Omental fat pad (tissue), 4 donors: Measurements from ENCODE around the gene ACTR3C. TPM values are rescaled to one million over a fixed set of nuclear protein-coding genes. Genes with fewer than 3 reads are reported as not detected.

Experiments
- ATAC-seq: fragments of 150-250 bp; one replicate; pipeline ENCODE4 v1.9.1; 2016; ENCODE audit warnings: mild to moderate bottlenecking, moderate library complexity; ENCODE audit not compliant: low FRiP score
- DNase-seq: peaks from one replicate; pipeline ENCODE4 v3.0.0-alpha.2; 2019; ENCODE audit warnings: low spot score
- CTCF ChIP-seq, 3 donors: fragments of 450-650 bp; IDR thresholded peaks; one replicate each; pipeline ENCODE4 v1.5.1; 2016 to 2017; ENCODE audit warnings: antibody characterized with exemption in 3 of 3, mild to moderate bottlenecking in 3 of 3, moderate library complexity in 2 of 3
- total RNA-seq, 4 donors: library from RNA; depleted of rRNA; stranded (reverse); fragments of >200 nt; gene quantifications; one replicate each; pipeline ENCODE4 v1.1.0, GENCODE V29; 2016

The ACTR3C gene
- total RNA-seq, 4 donors from 2014 or later, result 1.1 to 12.9 (median 4.9) TPM

GRCh38 chr7:150368884-150369747, 45.8 kb upstream of the ACTR3C start:
- ATAC-seq, result peak; percentile 58
- no peak for TF ChIP-seq CTCF (IDR thresholded peaks at IDR 0.05)

DNA sequence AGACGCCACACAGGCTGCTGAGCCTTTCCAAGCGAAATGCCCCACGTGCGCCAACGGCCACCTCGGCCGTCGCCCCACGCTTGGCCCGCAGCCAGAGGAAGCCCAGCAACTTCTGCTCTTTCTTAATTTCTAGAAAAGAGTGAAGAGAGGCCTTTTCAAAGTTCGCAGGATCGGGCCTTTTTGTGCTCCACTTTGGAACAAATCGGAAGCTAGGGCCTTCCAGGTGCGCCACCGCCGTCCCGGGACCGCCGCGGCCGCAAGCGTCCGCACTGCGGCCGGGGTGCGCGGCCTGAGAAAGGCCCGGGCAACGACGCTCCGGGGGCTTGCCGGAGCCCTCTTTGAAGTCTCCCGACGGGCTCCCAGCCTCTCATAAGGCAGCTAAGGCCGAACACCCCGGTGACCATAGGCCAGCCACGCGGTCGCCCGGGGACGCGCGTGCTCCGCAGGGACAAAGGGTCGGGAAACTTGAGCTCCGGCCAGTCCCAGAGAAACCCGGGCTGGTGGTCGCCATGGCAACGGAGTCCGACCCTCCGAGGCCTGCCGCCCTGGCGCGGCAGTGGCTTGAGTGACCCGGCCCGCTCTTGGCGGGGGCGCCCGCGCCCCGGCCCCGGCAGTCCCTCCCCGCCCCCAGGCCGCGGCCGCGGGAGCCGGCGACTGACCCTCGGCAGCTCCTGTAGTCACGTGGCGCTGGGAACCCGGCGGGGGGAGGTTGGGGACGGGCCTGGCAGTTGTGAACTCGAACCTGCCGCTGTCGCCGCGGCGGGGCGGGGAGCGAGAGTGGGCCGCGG, 44.9 kb upstream of the ACTR3C start, which contains the start of gene REPIN1:
TSS of gene REPIN1 (plus strand) at position 727 of the 788 bp plus-strand sequence. CDS start 890 bp downstream, outside the sequence.
- DNase-seq (peak; percentile 63), ATAC-seq (peak; percentile 75)
- no peak for TF ChIP-seq CTCF (IDR thresholded peaks at IDR 0.05)

More at GRCh38 chr7:150368884-150369747, 45.8 kb upstream of the ACTR3C start:
- DNase-seq, result no peak

DNA sequence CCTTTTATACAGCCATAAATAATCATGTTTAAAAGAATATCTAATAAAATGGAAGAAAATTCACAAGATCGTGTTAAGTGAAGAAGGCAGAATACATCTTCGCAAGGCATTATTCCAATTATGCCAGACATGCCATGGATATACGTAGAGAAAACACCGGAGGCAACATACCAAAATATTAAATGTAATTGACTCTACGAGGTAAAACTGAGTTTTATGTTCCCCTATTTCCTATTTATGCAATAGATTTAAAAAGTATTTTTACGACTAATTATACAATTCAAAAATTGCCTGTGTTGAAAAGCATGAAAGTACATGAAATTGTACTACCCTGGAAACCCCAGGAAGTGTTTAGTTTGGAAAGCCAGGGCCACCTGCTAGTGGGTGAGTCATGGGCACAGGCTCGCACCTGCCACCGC, 44.3 kb upstream of the ACTR3C start:
- ATAC-seq, result no peak
- TF ChIP-seq CTCF (IDR thresholded peaks at IDR 0.05), result no peak
- no peak for DNase-seq

- ATAC-seq (no peak), DNase-seq (no peak)
- no peak for TF ChIP-seq CTCF (IDR thresholded peaks at IDR 0.05)
Measured at GRCh38 chr7:150365673-150366398, 42.5 kb upstream of the ACTR3C start.

- no peak for ATAC-seq
- TF ChIP-seq CTCF (IDR thresholded peaks at IDR 0.05), result no peak
- DNase-seq, result no peak
Measured at GRCh38 chr7:150365194-150365593, 41.8 kb upstream of the ACTR3C start.

GRCh38 chr7:150363872-150364271, 40.5 kb upstream of the ACTR3C start:
- ATAC-seq (no peak), DNase-seq (no peak)
- no peak for TF ChIP-seq CTCF (IDR thresholded peaks at IDR 0.05)
